Hepatocyte (in vitro differentiated cells): ENCODE data around the gene BAHCC1. TPM values are rescaled to one million over a fixed set of nuclear protein-coding genes. Genes with fewer than 3 reads are reported as not detected.

Source experiments
- DNase-seq: peaks from one replicate; pipeline ENCODE4 v3.0.0-alpha.2; 2016; ENCODE audit warnings: low spot score
- H2AFZ ChIP-seq: fragments of 200-600 bp; sonication (generic); 2 replicates; pipeline ENCODE4 v1.6.0; 2016; ENCODE audit warnings: antibody characterized with exemption, mild to moderate bottlenecking
- H3K27ac ChIP-seq: fragments of 200-600 bp; sonication (generic); 2 replicates; pipeline ENCODE4 v1.5.1; 2016; ENCODE audit warnings: mild to moderate bottlenecking
- H3K27me3 ChIP-seq: fragments of 200-600 bp; sonication (generic); 2 replicates; pipeline ENCODE4 v1.6.1; 2016
- H3K36me3 ChIP-seq: fragments of 200-600 bp; sonication (generic); replicated peaks from 2 replicates; pipeline ENCODE4 v1.5.1; 2016; ENCODE audit warnings: low read depth; ENCODE audit not compliant: insufficient read depth
- H3K4me1 ChIP-seq: fragments of 200-600 bp; sonication (generic); 2 replicates; pipeline ENCODE4 v1.5.1; 2016; ENCODE audit warnings: mild to moderate bottlenecking, moderate library complexity; ENCODE audit not compliant: insufficient read depth
- H3K4me2 ChIP-seq: fragments of 200-600 bp; sonication (generic); 2 replicates; pipeline ENCODE4 v1.6.0; 2016
- H3K4me3 ChIP-seq: fragments of 200-600 bp; sonication (generic); 2 replicates; pipeline ENCODE4 v1.5.1; 2016; ENCODE audit warnings: mild to moderate bottlenecking
- H3K79me2 ChIP-seq: fragments of 200-600 bp; sonication (generic); 2 replicates; pipeline ENCODE4 v1.6.0; 2017; ENCODE audit warnings: mild to moderate bottlenecking
- H3K9me2 ChIP-seq: fragments of 200-600 bp; sonication (generic); replicated peaks from 2 replicates; pipeline ENCODE4 v1.6.0; 2017; ENCODE audit warnings: mild to moderate bottlenecking; ENCODE audit not compliant: insufficient read depth
- H3K9me3 ChIP-seq: fragments of 200-600 bp; sonication (generic); 2 replicates; pipeline ENCODE4 v1.5.1; 2016; ENCODE audit warnings: low read depth, mild to moderate bottlenecking
- H4K20me1 ChIP-seq: fragments of 200-600 bp; sonication (generic); 2 replicates; pipeline ENCODE4 v1.6.0; 2016; ENCODE audit warnings: mild to moderate bottlenecking; ENCODE audit not compliant: insufficient read depth, poor library complexity, severe bottlenecking
- CTCF ChIP-seq: fragments of 200-600 bp; sonication (generic); IDR thresholded peaks from 2 replicates; pipeline ENCODE4 v1.5.1; 2016; ENCODE audit warnings: antibody characterized with exemption, mild to moderate bottlenecking; ENCODE audit not compliant: poor library complexity
- EZH2 ChIP-seq: fragments of 200-600 bp; sonication (generic); IDR thresholded peaks from 2 replicates; pipeline ENCODE4 v1.6.1; 2016; ENCODE audit warnings: antibody characterized with exemption, mild to moderate bottlenecking, borderline replicate concordance
- EZH2phosphoT487 ChIP-seq: fragments of 200-600 bp; sonication (generic); IDR thresholded peaks from one replicate; pipeline ENCODE4 v1.6.1; 2018; ENCODE audit warnings: antibody characterized with exemption, mild to moderate bottlenecking, low read depth, moderate library complexity; ENCODE audit not compliant: unreplicated experiment, severe bottlenecking
- whole genome bisulfite sequencing: methylation state at CpG from one replicate; pipeline ENCODE4 v1.1.6; 2016; ENCODE audit warnings: low lambda C conversion rate; ENCODE audit errors: missing lambda C conversion rate; 5-methylcytosine and 5-hydroxymethylcytosine counted together
- polyA plus RNA-seq: library from polyadenylated mRNA; unstranded; fragments of >200 nt; fragmentation: Nextera tagmentation; extraction: Ambion mirVana; gene quantifications from 2 replicates; pipeline ENCODE4 v1.2.1, GENCODE V29; 2016
- total RNA-seq: library from RNA; depleted of rRNA; stranded (reverse); fragments of >200 nt; gene quantifications from 2 replicates; pipeline ENCODE4 v1.2.3, GENCODE V29; 2014

Gene BAHCC1
- total and polyA plus RNA-seq, 2 experiments from 2014 or later: 6.4 to 6.6 TPM

GRCh38 chr17:81469266-81469665, 74.0 kb downstream of the BAHCC1 start:
- Histone ChIP-seq H3K79me2 (no peaks in the 10 kb centered on the region), H3K27ac (no peak overlapping the region), H4K20me1 (no peaks in the 10 kb centered on the region), H3K36me3 (no peaks in the 10 kb centered on the region), H3K4me1 (peaks cover 11% of the 10 kb centered on the region), H2AFZ (no peak overlapping the region), H3K4me3 (no peak overlapping the region), H3K9me3 (no peaks in the 10 kb centered on the region), H3K4me2 (no peak overlapping the region), H3K27me3 (no peaks in the 10 kb centered on the region), H3K9me2 (no peaks in the 10 kb centered on the region)
- WGBS: 96% methylated on average over 9 of the region's 13 CpGs
- no peak for DNase-seq
- no peak for TF ChIP-seq EZH2phosphoT487
- TF ChIP-seq CTCF: no peak
- TF ChIP-seq EZH2: no peak

- H3K27me3 ChIP-seq: no peaks in the 10 kb centered on the region
- H3K9me2 ChIP-seq: no peaks in the 10 kb centered on the region
- 89% methylated on average over 9 of the region's 9 CpGs for WGBS
- H3K36me3 ChIP-seq: no peaks in the 10 kb centered on the region
- no peaks in the 10 kb centered on the region for H3K9me3 ChIP-seq
- DNase-seq: no peak
- no peak overlapping the region for H3K4me3 ChIP-seq
- H4K20me1 ChIP-seq: no peaks in the 10 kb centered on the region
- H3K79me2 ChIP-seq: no peaks in the 10 kb centered on the region
- H3K27ac ChIP-seq: peak overlapping the region; percentile 72
- no peak overlapping the region for H2AFZ ChIP-seq
- TF ChIP-seq CTCF: no peak
- no peak for TF ChIP-seq EZH2
- no peak for TF ChIP-seq EZH2phosphoT487
- H3K4me2 ChIP-seq: no peak overlapping the region
- peaks cover 11% of the 10 kb centered on the region for H3K4me1 ChIP-seq
These were observed 75.2 kb downstream of the BAHCC1 start for GRCh38 chr17:81470270-81470943.

- Histone ChIP-seq H3K27ac (peak overlapping the region; percentile 72), H3K79me2 (no peaks in the 10 kb centered on the region), H3K4me2 (peak overlapping the region; percentile 56), H4K20me1 (no peaks in the 10 kb centered on the region), H3K36me3 (no peaks in the 10 kb centered on the region), H3K9me3 (no peaks in the 10 kb centered on the region), H3K9me2 (no peaks in the 10 kb centered on the region), H3K27me3 (no peaks in the 10 kb centered on the region), H2AFZ (no peak overlapping the region), H3K4me1 (peaks cover 11% of the 10 kb centered on the region), H3K4me3 (no peak overlapping the region)
- 56% methylated on average over 14 of the region's 14 CpGs for WGBS
- no peak for TF ChIP-seq CTCF
- no peak for TF ChIP-seq EZH2phosphoT487
- TF ChIP-seq EZH2: no peak
- no peak for DNase-seq
These were observed 75.9 kb downstream of the BAHCC1 start for GRCh38 chr17:81470944-81471817.
